SK-N-SH (cell line): ENCODE data around the gene IGF1R. TPM values are rescaled to one million over a fixed set of nuclear protein-coding genes. Genes with fewer than 3 reads are reported as not detected.

Source experiments
- CTCF ChIA-PET: fragments of 300-600, 350-600 bp; formaldehyde crosslinking; extraction: SDS; loops from one replicate; lab custom pipeline; 2021; lab: Yijun Ruan, JAX
- POLR2A ChIA-PET: fragments of 350-600 bp; sonication (Branson Sonifier 250); formaldehyde crosslinking; extraction: SDS; loops from one replicate; lab custom pipeline; 2020; ENCODE audit warnings: antibody characterized with exemption, inconsistent platforms; lab: Yijun Ruan, JAX
- DNase-seq: peaks from one replicate; pipeline ENCODE4 v3.0.0; 2012
- H2AFZ ChIP-seq: fragments of 200-600 bp; sonication (generic); 2 replicates; pipeline ENCODE4 v1.8.1; 2016; ENCODE audit warnings: antibody characterized with exemption, mild to moderate bottlenecking, low read depth
- H3F3A ChIP-seq: fragments of 200-600 bp; sonication (generic); replicated peaks from 2 replicates; pipeline ENCODE3; 2016; ENCODE audit warnings: antibody characterized with exemption, mild to moderate bottlenecking; ENCODE audit not compliant: insufficient read depth
- H3K27ac ChIP-seq, 2 experiments: fragments of 200-500 bp in 1 of 2; fragments of 200-600 bp in 1 of 2; sonication (Bioruptor generic) in 1 of 2; sonication (generic), shearing (Covaris generic) in 1 of 2; 2 replicates each; pipeline versions ENCODE4 v1.5.1 to v1.6.1; 2014 to 2016; ENCODE audit warnings: low read depth in 2 of 2, inconsistent platforms in 1 of 2, low read length in 1 of 2, mild to moderate bottlenecking in 1 of 2, mixed read lengths in 1 of 2
- H3K27me3 ChIP-seq: fragments of 200-600 bp; sonication (generic), shearing (Covaris generic); 2 replicates; pipeline ENCODE4 v1.6.1; 2016; ENCODE audit warnings: mixed run types; ENCODE audit not compliant: insufficient read depth
- H3K36me3 ChIP-seq, 2 experiments: fragments of 200-500 bp in 1 of 2; fragments of 200-600 bp in 1 of 2; sonication (Bioruptor generic) in 1 of 2; sonication (generic) in 1 of 2; replicated peaks in 1 of 2; 2 replicates each; pipeline versions ENCODE3 to v1.5.1; 2014 to 2016; ENCODE audit warnings: low read length in 1 of 2, mild to moderate bottlenecking in 1 of 2; ENCODE audit not compliant: insufficient read depth in 2 of 2, control insufficient read depth in 1 of 2
- H3K4me1 ChIP-seq, 2 experiments: fragments of 200-500 bp in 1 of 2; fragments of 200-600 bp in 1 of 2; sonication (Bioruptor generic) in 1 of 2; sonication (generic), shearing (Covaris generic) in 1 of 2; 2 replicates each; pipeline versions ENCODE4 v1.5.1 to v1.6.1; 2014 to 2016; ENCODE audit warnings: low read depth in 1 of 2, low read length in 1 of 2, mixed run types in 1 of 2; ENCODE audit not compliant: insufficient read depth in 2 of 2, control insufficient read depth in 1 of 2
- H3K4me2 ChIP-seq: fragments of 200-600 bp; sonication (generic), shearing (Covaris generic); 2 replicates; pipeline ENCODE4 v1.6.1; 2017; ENCODE audit warnings: mixed run types
- H3K4me3 ChIP-seq, 2 experiments: fragments of 200-500 bp in 1 of 2; fragments of 200-600 bp in 1 of 2; sonication (Bioruptor generic) in 1 of 2; sonication (generic), shearing (Covaris generic) in 1 of 2; 2 replicates each; pipeline versions ENCODE4 v1.5.1 to v1.8.1; 2014 to 2016; ENCODE audit warnings: low read depth in 2 of 2, inconsistent platforms in 1 of 2, low read length in 1 of 2, mild to moderate bottlenecking in 1 of 2, mixed read lengths in 1 of 2, moderate library complexity in 1 of 2
- H3K79me2 ChIP-seq: fragments of 200-600 bp; sonication (generic); 2 replicates; pipeline ENCODE4 v1.8.1; 2017; ENCODE audit warnings: mild to moderate bottlenecking; ENCODE audit not compliant: insufficient read depth
- H3K9ac ChIP-seq: fragments of 200-600 bp; sonication (generic); 2 replicates; pipeline ENCODE4 v1.6.1; 2017; ENCODE audit warnings: mixed run types
- H3K9me2 ChIP-seq: fragments of 200-600 bp; sonication (generic); 2 replicates; pipeline ENCODE4 v1.6.1; 2017; ENCODE audit warnings: mixed run types
- H3K9me3 ChIP-seq: fragments of 200-600 bp; sonication (generic); 2 replicates; pipeline ENCODE4 v1.6.1; 2017; ENCODE audit warnings: mixed run types, mild to moderate bottlenecking, moderate library complexity
- H4K20me1 ChIP-seq: fragments of 200-600 bp; sonication (generic); 2 replicates; pipeline ENCODE4 v1.6.1; 2017; ENCODE audit warnings: mild to moderate bottlenecking, mixed run types; ENCODE audit not compliant: insufficient read depth
- ELF1 ChIP-seq: IDR thresholded peaks from 2 replicates; pipeline ENCODE4 v1.4.0; 2012
- EP300 ChIP-seq, 2 experiments: IDR thresholded peaks; 2 replicates each; pipeline versions ENCODE4 v1.4.0 to v1.6.1; 2012; ENCODE audit warnings: borderline replicate concordance in 1 of 2, low read depth in 1 of 2, low read length in 1 of 2
- EZH2phosphoT487 ChIP-seq: fragments of 200-600 bp; sonication (generic); IDR thresholded peaks from 2 replicates; pipeline ENCODE4 v1.6.1; 2017; ENCODE audit warnings: low read depth, mixed run types, mild to moderate bottlenecking, antibody characterized with exemption, moderate library complexity, borderline replicate concordance
- FOSL2 ChIP-seq: IDR thresholded peaks from 2 replicates; pipeline ENCODE4 v1.4.0; 2012; ENCODE audit warnings: low read depth, mild to moderate bottlenecking, moderate library complexity, borderline replicate concordance
- JUND ChIP-seq: IDR thresholded peaks from 2 replicates; pipeline ENCODE4 v1.4.0; 2012
- MEF2A ChIP-seq: IDR thresholded peaks from 2 replicates; pipeline ENCODE4 v1.4.0; 2012; ENCODE audit warnings: low read depth, borderline replicate concordance
- MXI1 ChIP-seq: IDR thresholded peaks from 2 replicates; pipeline ENCODE4 v1.6.1; 2012; ENCODE audit warnings: mild to moderate bottlenecking, low read depth, low read length, improper control_type of control experiment
- NFIC ChIP-seq: IDR thresholded peaks from 2 replicates; pipeline ENCODE4 v1.4.0; 2012; ENCODE audit warnings: borderline replicate concordance
- NRF1 ChIP-seq: IDR thresholded peaks from 2 replicates; pipeline ENCODE4 v1.6.1; 2012; ENCODE audit warnings: low read depth, mild to moderate bottlenecking, low read length
- RCOR1 ChIP-seq: fragments of 150-350 bp; IDR thresholded peaks from 2 replicates; pipeline ENCODE4 v1.6.1; 2017; ENCODE audit warnings: antibody characterized with exemption, low read length
- RFX5 ChIP-seq: IDR thresholded peaks from 2 replicates; pipeline ENCODE4 v1.6.1; 2012; ENCODE audit warnings: mild to moderate bottlenecking, improper control_type of control experiment, low read length
- RXRA ChIP-seq: IDR thresholded peaks from 2 replicates; pipeline ENCODE4 v1.4.0; 2012; ENCODE audit warnings: low read depth, mild to moderate bottlenecking, borderline replicate concordance
- SIN3A ChIP-seq: IDR thresholded peaks from 2 replicates; pipeline ENCODE4 v1.6.1; 2012; ENCODE audit warnings: low read depth, mild to moderate bottlenecking, low read length, moderate library complexity, borderline replicate concordance
- SMC3 ChIP-seq: IDR thresholded peaks from 2 replicates; pipeline ENCODE4 v1.6.1; 2012; ENCODE audit warnings: low read depth, low read length, improper control_type of control experiment
- TAF1 ChIP-seq: IDR thresholded peaks from 2 replicates; pipeline ENCODE4 v1.6.1; 2012; ENCODE audit warnings: low read depth, mild to moderate bottlenecking, low read length, moderate library complexity, borderline replicate concordance
- TCF12 ChIP-seq: IDR thresholded peaks from 2 replicates; pipeline ENCODE4 v1.4.0; 2012
- WGBS: methylation state at CpG from one replicate; pipeline ENCODE4 v1.1.6; 2017; ENCODE audit warnings: low lambda C conversion rate; 5-methylcytosine and 5-hydroxymethylcytosine counted together
- polyA plus RNA-seq, 3 experiments: library from polyadenylated mRNA; depleted of rRNA; stranded (reverse); fragments of >200 nt; gene quantifications; 2 replicates each; pipeline ENCODE4 v1.2.3, GENCODE V29; 2012
- TF ChIP-seq, protein P1 (sequence below): IDR thresholded peaks from 2 replicates; pipeline ENCODE4; 2012
- TF ChIP-seq, protein P2 (sequence below): IDR thresholded peaks from 2 replicates; pipeline ENCODE4 v1.4.0; 2012; ENCODE audit warnings: low read depth
- TF ChIP-seq, protein P3 (sequence below): fragments of 150-350 bp; IDR thresholded peaks from 2 replicates; pipeline ENCODE4 v1.6.1; 2016; ENCODE audit warnings: mild to moderate bottlenecking, low read depth, low read length
- TF ChIP-seq, protein P4 (sequence below): fragments of 150-350 bp; IDR thresholded peaks from 2 replicates; pipeline ENCODE4 v1.6.1; 2017; ENCODE audit warnings: antibody characterized with exemption, low read length, low read depth, borderline replicate concordance

IGF1R gene
- polyA plus RNA-seq, 1 of the 3 experiments (the other 2 are of a cell fraction): 9.5 TPM

DNA sequence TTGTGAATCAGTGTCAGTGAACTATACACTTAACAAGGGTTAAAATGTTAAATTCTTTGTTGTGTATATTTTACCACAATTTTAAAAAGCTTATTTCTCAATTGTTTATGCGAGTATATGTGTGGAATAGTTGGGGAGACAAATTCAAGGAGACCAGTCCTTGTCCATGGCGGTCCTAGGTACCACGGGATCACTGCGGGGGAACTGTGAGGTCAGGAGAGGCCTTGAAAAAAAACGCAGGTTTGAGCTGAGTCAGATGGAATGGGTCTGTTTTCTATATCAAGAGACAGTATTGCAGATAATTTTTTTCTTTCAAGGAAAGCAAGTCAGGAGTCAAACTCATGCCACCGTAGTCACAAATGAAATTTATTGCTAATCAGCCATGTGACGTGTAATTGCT, 18.5 kb downstream of the IGF1R start:
- ChIA-PET CTCF (interaction anchor here (0.6 to 1.8 kb wide), 4 partner anchors 12 to 393 kb away, joined by 3 to 5 read pairs (median 3); no protein-coding TSS in a partner anchor), POLR2A (no interaction called here)
- peaks cover 85% of the 10 kb centered on the region for H3K79me2 ChIP-seq
- H3K9me2 ChIP-seq: no peaks in the 10 kb centered on the region
- no peak overlapping the region for H3K9ac ChIP-seq
- H4K20me1 ChIP-seq: peaks cover 8% of the 10 kb centered on the region
- no peak for DNase-seq
- H3K27ac ChIP-seq: no peak overlapping the region; a peak in 1 of 4 replicates
- TF ChIP-seq, protein P1, sequence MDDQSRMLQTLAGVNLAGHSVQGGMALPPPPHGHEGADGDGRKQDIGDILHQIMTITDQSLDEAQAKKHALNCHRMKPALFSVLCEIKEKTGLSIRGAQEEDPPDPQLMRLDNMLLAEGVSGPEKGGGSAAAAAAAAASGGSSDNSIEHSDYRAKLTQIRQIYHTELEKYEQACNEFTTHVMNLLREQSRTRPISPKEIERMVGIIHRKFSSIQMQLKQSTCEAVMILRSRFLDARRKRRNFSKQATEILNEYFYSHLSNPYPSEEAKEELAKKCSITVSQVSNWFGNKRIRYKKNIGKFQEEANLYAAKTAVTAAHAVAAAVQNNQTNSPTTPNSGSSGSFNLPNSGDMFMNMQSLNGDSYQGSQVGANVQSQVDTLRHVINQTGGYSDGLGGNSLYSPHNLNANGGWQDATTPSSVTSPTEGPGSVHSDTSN: peak; percentile 28; the same call in 1 of the 2 replicates
- no peak for TF ChIP-seq FOSL2
- peak; percentile 18; the same call in 1 of the 2 replicates for TF ChIP-seq JUND
- no peak for TF ChIP-seq EZH2phosphoT487
- TF ChIP-seq NRF1: no peak
- peak; percentile 49 for TF ChIP-seq TCF12
- no peak overlapping the region for H2AFZ ChIP-seq
- no peak overlapping the region for H3K4me2 ChIP-seq
- no peaks in the 10 kb centered on the region for H3F3A ChIP-seq
- peaks cover 37 to 40% of the 10 kb centered on the region in 2 experiments; a peak in 3 of 4 replicates for H3K4me1 ChIP-seq
- H3K36me3 ChIP-seq: no peaks in the 10 kb centered on the region
- 80% methylated on average over 7 of the region's 7 CpGs for WGBS
- no peak overlapping the region for H3K4me3 ChIP-seq
- H3K27me3 ChIP-seq: no peaks in the 10 kb centered on the region
- no peaks in the 10 kb centered on the region for H3K9me3 ChIP-seq

DNA sequence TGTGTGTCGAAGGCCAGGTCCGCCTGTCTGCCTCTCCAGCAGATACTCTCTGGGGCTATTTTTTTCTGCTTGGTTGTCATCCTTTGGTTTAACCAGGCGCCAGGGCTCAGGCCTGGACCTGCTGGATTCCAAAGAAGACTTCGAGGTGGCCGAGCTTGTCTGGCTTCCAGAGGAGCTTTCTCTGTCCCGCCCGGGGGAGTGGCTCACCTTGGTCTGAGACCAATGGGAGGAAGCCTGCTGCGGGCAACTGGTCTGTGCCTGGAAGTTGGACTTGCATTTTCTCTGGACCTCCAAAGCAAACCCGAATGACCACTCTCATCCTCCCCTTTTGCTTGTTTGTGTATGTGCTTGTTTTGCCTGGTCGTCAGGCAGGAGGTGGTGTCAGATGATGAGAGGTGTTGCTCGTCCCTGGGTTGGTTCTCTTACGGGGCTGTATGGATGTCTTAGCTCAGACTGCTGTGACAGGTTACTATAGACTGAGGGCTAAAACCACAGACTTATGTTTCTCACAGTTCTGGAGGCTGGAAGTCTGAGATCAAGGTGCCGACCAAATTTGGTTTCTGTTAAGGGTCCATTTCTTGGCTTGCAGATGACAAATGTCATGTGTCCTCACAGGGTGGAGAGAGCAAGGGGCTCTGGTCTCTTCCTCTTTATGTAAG, 19.3 kb downstream of the IGF1R start:
- Histone ChIP-seq H2AFZ (no peak overlapping the region), H3K9me2 (no peaks in the 10 kb centered on the region), H3K27me3 (no peaks in the 10 kb centered on the region), H3K27ac (no peak overlapping the region), H3K4me3 (no peak overlapping the region), H4K20me1 (peaks cover 8% of the 10 kb centered on the region), H3K4me1 (peaks cover 39 to 40% of the 10 kb centered on the region in 2 experiments; a peak in 3 of 4 replicates), H3K9ac (no peak overlapping the region), H3K79me2 (peaks cover 85% of the 10 kb centered on the region), H3K36me3 (no peaks in the 10 kb centered on the region), H3F3A (no peaks in the 10 kb centered on the region), H3K4me2 (no peak overlapping the region), H3K9me3 (no peaks in the 10 kb centered on the region)
- TF ChIP-seq, protein P2, sequence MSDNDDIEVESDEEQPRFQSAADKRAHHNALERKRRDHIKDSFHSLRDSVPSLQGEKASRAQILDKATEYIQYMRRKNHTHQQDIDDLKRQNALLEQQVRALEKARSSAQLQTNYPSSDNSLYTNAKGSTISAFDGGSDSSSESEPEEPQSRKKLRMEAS: no peak
- TF ChIP-seq EP300 (IDR thresholded peaks at IDR 0.05; ENCODE audit: borderline replicate concordance in 1 of 2, low read depth in 1 of 2, low read length in 1 of 2) (no peak), TAF1 (no peak), MEF2A (no peak), NFIC (no peak), SMC3 (no peak), SIN3A (no peak), RFX5 (no peak), MXI1 (no peak), RCOR1 (no peak), RXRA (no peak), TCF12 (no peak), ELF1 (no peak)
- TF ChIP-seq, protein P3, sequence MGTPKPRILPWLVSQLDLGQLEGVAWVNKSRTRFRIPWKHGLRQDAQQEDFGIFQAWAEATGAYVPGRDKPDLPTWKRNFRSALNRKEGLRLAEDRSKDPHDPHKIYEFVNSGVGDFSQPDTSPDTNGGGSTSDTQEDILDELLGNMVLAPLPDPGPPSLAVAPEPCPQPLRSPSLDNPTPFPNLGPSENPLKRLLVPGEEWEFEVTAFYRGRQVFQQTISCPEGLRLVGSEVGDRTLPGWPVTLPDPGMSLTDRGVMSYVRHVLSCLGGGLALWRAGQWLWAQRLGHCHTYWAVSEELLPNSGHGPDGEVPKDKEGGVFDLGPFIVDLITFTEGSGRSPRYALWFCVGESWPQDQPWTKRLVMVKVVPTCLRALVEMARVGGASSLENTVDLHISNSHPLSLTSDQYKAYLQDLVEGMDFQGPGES: no peak
- TF ChIP-seq, protein P4, sequence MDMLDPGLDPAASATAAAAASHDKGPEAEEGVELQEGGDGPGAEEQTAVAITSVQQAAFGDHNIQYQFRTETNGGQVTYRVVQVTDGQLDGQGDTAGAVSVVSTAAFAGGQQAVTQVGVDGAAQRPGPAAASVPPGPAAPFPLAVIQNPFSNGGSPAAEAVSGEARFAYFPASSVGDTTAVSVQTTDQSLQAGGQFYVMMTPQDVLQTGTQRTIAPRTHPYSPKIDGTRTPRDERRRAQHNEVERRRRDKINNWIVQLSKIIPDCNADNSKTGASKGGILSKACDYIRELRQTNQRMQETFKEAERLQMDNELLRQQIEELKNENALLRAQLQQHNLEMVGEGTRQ: no peak
- ChIA-PET POLR2A (no interaction called here), CTCF (interaction anchor here (0.8 to 1.8 kb wide), 3 partner anchors 12 to 392 kb away, joined by 3 to 5 read pairs (median 3); no protein-coding TSS in a partner anchor)
- WGBS: 97% methylated on average over 13 of the region's 13 CpGs
- DNase-seq: no peak
